ENCODE results near the gene GDF7.

GDF7 gene

DNA sequence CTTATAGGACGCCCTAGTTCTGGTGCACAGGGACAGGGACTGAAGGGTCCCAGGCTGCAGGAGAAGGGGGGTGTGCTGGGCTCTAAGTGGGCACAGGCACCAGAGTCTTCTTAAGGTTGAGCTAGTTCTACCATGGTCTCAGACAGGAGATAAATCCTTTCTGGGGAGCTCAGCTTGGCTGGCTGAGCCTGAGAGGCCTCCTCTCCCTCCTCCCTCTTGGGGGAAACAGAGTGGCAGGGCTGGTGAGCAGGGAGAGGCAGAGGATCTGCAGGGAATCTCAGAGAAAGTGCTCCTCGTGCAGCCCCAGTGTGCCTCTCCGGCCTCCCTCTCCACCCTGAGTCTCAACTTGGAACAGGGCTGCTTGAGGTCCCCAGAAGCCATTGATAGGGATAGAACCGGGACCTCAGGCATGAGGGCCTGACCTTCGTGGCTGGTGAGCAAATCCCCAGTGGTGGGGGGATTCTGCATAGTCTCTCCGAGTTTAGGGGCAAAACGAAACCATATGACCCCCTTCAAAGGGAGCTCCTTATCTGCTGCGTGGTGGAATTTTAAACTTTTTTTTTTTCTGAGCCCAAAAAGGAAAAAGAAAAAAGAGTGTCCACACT lies 2.0 kb downstream of the GDF7 start:
- intact Hi-C loops (cut with DNase I), result no loop called here
- DNase-seq, result peak in 2 of 10 donors; percentile 47 to 73

DNA sequence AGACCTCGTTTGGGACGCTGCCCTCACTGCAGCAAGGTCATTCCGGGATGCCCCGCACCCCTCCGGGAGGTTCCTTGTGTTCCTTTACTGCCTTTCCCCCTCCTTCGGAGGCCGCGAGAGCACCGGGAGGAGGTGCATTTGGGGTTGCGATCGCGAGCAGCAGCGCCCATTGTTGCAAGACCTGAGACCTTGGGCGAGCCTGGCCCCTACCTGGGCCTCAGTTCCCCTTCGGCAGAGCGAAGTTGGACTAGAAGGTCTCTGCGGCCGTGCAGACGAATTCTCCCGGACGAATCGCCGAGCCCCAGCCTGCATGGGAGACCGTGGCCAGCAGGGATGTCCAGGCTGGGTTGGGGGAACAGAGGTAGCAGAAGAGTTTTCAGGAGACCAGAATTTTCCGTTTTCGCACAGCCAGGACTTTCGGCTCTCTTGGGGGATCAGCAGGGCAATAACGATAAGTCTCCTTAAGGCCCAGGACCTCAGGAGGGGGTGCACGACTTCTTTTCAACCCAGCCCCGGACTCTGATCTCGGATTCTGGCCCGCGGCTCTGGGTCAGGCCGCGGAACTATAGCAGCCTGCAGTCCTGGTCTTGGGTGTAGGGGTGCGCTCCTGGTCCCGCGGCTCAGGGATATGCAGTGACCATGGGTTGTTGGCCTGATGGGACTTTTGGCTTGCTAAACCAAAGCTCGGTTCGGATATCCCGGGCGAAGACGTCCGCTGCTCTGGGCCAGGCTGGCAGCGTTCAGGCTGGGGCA lies 2.8 kb downstream of the GDF7 start:
- intact Hi-C loops (cut with DNase I), result loop anchor here (5.0 kb wide), 1 partner anchor 143 kb away; no protein-coding TSS in a partner anchor
- peak in 2 of 10 donors; percentile 58 to 65 for DNase-seq

GRCh38 chr2:20670315-20671035 lies 3.5 kb downstream of the GDF7 start:
- intact Hi-C loops (cut with DNase I), result loop anchor here (5.0 kb wide), 1 partner anchor 142 kb away; no protein-coding TSS in a partner anchor
- peak in 3 of 10 donors; percentile 43 to 81 (median 73) for DNase-seq

GRCh38 chr2:20671036-20671735 lies 4.2 kb downstream of the GDF7 start:
- DNase-seq, result peak in 2 of 10 donors; percentile 65 to 67
- intact Hi-C loops (cut with DNase I), result loop anchor here (5.0 kb wide), 1 partner anchor 141 kb away; no protein-coding TSS in a partner anchor

DNA sequence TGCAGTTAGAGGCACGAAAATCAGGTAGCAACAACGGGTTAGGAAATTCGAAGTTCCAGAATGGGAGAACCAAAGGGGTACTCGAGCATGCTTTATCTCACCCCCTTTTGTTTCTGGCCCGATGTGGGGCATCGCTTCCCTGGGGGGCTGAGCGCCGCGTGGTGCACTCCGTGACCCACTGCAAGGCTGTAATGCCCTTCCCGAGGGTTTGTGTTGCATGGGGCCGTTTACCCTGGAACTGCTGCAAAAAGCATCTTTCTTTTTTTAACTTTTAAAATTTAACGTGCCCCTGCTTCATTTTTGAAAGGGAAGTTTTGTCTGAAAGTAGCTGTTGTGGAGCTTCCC lies 4.8 kb downstream of the GDF7 start:
- no peak for DNase-seq
- intact Hi-C loops (cut with DNase I), result loop anchor here (5.0 kb wide), 1 partner anchor 141 kb away; no protein-coding TSS in a partner anchor

- intact Hi-C loops (cut with DNase I), result loop anchor here (5.0 kb wide), 1 partner anchor 140 kb away; no protein-coding TSS in a partner anchor
- peak in 1 of 10 donors; percentile 69 for DNase-seq
These were observed 5.4 kb downstream of the GDF7 start for GRCh38 chr2:20672201-20672951.

GRCh38 chr2:20673686-20674308 lies 6.9 kb downstream of the GDF7 start:
- DNase-seq, result no peak
- intact Hi-C loops (cut with DNase I), result loop anchor here (5.0 kb wide), 1 partner anchor 139 kb away; no protein-coding TSS in a partner anchor

DNA sequence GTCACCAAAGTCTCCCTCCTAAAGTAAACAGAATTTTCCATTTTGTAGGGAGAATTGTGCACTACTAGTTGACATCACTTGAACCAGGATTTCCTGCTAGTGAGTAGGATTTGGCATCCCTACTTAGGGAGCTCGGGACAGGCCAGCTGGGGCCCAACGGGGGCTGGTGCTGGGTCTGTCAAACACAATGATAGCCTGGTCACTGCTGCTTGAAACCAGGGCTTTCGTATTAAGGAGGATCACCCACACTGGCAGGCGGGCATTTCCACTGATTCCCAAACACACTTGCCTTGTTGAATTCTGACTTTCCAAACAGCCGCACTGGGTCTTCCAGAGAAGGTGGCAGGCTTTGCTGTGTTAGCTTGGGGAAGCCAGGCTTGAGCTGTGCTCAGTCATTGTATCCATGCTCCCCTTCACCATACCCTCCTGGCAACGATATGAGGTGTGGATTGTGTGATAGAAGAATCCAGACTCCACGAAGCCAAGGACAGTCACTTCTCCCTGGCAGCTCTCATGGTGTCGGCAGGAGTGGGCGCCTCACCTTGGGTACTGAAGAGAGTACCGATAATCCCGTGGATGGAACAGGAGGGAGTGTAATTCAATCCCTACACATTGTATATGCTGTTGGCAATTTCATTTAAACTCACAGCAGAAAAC lies 7.5 kb downstream of the GDF7 start:
- intact Hi-C loops (cut with DNase I), result loop anchor here (5.0 kb wide), 1 partner anchor 138 kb away; no protein-coding TSS in a partner anchor
- peak in 1 of 10 donors; percentile 65 for DNase-seq

GRCh38 chr2:20674974-20675679 lies 8.2 kb downstream of the GDF7 start:
- peak in 1 of 10 donors; percentile 65 for DNase-seq
- intact Hi-C loops (cut with DNase I), result loop anchor here (5.0 kb wide), 1 partner anchor 137 kb away; no protein-coding TSS in a partner anchor

DNA sequence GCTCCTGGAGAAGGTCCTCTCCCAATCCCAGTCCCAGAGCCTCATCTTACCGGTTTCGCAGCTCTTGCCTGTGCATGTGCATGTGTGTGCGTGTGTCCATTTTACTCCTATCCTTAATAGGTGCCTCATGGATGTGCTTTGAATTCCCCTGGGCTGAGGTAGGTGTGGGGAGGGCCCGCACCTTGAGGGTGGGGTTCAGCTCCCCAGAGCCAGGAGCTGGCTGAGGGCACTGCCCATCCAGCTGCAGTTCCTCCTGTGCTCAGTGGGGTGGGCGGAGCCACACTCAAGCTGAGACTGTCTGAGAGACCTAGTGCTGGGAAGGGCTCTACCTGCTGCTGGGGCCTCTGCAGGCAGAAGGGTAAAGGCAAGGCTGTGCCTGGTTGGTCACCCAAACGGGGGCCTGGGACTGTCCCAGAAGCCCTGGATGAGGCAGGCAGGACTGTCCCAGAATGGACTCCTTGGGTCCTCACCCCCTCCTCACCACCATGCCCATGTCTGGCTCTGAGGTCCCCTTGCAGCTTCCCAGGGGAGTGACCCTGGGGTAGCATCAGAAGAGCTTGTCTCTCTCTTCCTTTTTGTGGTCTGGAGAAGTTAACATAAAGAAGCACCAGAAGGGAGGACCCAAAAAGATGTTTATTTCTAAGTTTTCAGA lies 8.9 kb downstream of the GDF7 start:
- no peak for DNase-seq
- intact Hi-C loops (cut with DNase I), result no loop called here

- DNase-seq, result no peak
- intact Hi-C loops (cut with DNase I), result no loop called here
These were observed 9.6 kb downstream of the GDF7 start for GRCh38 chr2:20676353-20677215.

GRCh38 chr2:20677301-20678085 lies 10.5 kb downstream of the GDF7 start:
- intact Hi-C loops (cut with DNase I), result no loop called here
- DNase-seq, result peak in 1 of 10 donors; percentile 50

GRCh38 chr2:20678086-20678395 lies 11.1 kb downstream of the GDF7 start:
- no peak for DNase-seq
- intact Hi-C loops (cut with DNase I), result no loop called here

DNA sequence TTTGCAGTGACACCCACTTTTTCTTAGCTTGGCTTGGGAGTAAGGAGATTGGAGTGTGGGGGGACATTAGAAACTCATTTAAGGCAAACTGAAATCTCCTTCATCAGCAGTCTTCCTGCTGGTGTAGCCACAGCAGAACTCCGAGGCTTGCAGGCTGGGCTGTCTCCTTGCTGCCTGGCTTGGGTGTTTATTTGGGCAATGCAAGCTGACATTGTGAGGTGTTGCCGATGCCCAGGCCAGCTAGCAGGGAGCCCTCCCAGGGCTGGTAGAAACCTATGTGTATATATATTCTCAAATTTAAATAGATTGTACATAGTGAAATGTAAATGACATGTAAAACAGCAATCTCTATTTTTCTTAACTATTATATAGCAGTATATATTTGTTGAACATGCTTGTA lies 11.8 kb downstream of the GDF7 start:
- intact Hi-C loops (cut with DNase I), result no loop called here
- DNase-seq, result no peak

DNA sequence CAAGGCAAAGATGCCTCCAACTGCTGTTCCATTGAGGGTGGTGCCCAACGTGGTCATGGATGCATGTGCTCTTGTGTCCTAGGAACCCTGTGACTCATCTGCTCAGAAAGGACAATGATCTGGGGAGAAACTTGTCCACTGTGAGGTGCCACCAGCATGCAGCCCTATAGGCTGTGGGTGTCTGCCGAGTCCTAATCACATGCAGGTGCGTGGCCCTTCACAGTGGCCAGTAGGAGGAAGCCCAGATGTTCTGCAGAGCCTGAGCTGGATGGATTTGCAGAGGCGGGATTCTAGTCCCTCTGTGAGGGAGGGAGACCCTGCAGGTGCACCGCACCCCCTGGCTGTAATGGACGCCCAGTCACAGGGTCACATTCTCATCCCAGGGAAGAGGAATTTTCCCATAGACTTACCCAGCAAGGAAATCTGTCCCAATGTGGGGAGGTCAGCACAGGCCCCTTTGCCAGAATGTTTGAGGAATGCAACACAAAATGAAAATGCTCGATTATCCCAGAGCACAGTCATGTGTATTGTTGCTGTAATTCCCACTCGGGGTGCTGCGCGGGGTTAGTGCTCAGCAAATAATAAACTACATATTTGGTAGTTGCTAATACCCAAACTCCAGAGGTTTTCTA lies 13.9 kb downstream of the GDF7 start:
- intact Hi-C loops (cut with DNase I), result loop anchor here (5.0 kb wide), 1 partner anchor 281 kb away; no protein-coding TSS in a partner anchor

More for the DNA sequence above, 13.9 kb downstream of the GDF7 start:
- DNase-seq, result peak in 1 of 10 donors; percentile 69
